ENCODE data around the gene ERC2. TPM values are rescaled to one million over a fixed set of nuclear protein-coding genes. Genes with fewer than 3 reads are reported as not detected.

Gene ERC2
- total RNA-seq, 1 experiment from 2014 or later = 0.90 TPM

- TF ChIP-seq, protein P1, sequence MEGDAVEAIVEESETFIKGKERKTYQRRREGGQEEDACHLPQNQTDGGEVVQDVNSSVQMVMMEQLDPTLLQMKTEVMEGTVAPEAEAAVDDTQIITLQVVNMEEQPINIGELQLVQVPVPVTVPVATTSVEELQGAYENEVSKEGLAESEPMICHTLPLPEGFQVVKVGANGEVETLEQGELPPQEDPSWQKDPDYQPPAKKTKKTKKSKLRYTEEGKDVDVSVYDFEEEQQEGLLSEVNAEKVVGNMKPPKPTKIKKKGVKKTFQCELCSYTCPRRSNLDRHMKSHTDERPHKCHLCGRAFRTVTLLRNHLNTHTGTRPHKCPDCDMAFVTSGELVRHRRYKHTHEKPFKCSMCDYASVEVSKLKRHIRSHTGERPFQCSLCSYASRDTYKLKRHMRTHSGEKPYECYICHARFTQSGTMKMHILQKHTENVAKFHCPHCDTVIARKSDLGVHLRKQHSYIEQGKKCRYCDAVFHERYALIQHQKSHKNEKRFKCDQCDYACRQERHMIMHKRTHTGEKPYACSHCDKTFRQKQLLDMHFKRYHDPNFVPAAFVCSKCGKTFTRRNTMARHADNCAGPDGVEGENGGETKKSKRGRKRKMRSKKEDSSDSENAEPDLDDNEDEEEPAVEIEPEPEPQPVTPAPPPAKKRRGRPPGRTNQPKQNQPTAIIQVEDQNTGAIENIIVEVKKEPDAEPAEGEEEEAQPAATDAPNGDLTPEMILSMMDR (conservative IDR thresholded peaks at IDR 0.05; ENCODE audit: low read depth, low read length) = no peak
- TF ChIP-seq EZH2 (IDR thresholded peaks at IDR 0.05; ENCODE audit: borderline replicate concordance, low read depth, low read length, poor library complexity, severe bottlenecking) = no peak
- DNase-seq (ENCODE audit: low spot score) = no peak
- no peak overlapping the region for H3K27ac ChIP-seq (ENCODE audit: low read depth, low read length, poor library complexity, severe bottlenecking)
- ChIA-PET POLR2A (ENCODE audit: low non-redundant PET) (no interaction called here), CTCF (no interaction called here)
- no peaks in the 10 kb centered on the region for H3K27me3 ChIP-seq (replicated peaks; ENCODE audit: insufficient read depth, low read depth, low read length, poor library complexity)
- no TSS peak for BruUV-seq (replicated peaks)
- no peaks in the 10 kb centered on the region for H3K9me3 ChIP-seq (ENCODE audit: low read depth, low read length, poor library complexity, severe bottlenecking)
- no peaks in the 10 kb centered on the region for H3K36me3 ChIP-seq (ENCODE audit: insufficient read depth, low read length, poor library complexity, severe bottlenecking)
- peaks cover 9% of the 10 kb centered on the region for H3K4me1 ChIP-seq (ENCODE audit: insufficient read depth, low read length, poor library complexity, severe bottlenecking)
- H3K4me3 ChIP-seq (ENCODE audit: low read depth, low read length, poor library complexity, severe bottlenecking) = no peak overlapping the region
- intact Hi-C loops (cut with micrococcal nuclease; ENCODE audit: unreplicated experiment) = no loop called here
Observed at GRCh38 chr3:55607844-55608243, 860.4 kb downstream of the ERC2 start.

- no peak for DNase-seq (ENCODE audit: low spot score)
- POLR2A ChIA-PET (ENCODE audit: low non-redundant PET) = no interaction called here
Observed at GRCh38 chr3:55607175-55607574, 861.1 kb downstream of the ERC2 start.

GRCh38 chr3:55605443-55606236, 862.6 kb downstream of the ERC2 start:
- intact Hi-C loops (cut with micrococcal nuclease; ENCODE audit: unreplicated experiment) = no loop called here
- TF ChIP-seq EZH2 (IDR thresholded peaks at IDR 0.05; ENCODE audit: borderline replicate concordance, low read depth, low read length, poor library complexity, severe bottlenecking) = no peak
- TF ChIP-seq, protein P1 (conservative IDR thresholded peaks at IDR 0.05; ENCODE audit: low read depth, low read length) = no peak
- H3K36me3 ChIP-seq (ENCODE audit: insufficient read depth, low read length, poor library complexity, severe bottlenecking) = no peaks in the 10 kb centered on the region
- H3K27ac ChIP-seq (ENCODE audit: low read depth, low read length, poor library complexity, severe bottlenecking) = no peak overlapping the region
- no peak overlapping the region for H3K4me3 ChIP-seq (ENCODE audit: low read depth, low read length, poor library complexity, severe bottlenecking)
- ChIA-PET CTCF (no interaction called here), POLR2A (ENCODE audit: low non-redundant PET) (no interaction called here)
- BruUV-seq (replicated peaks) = no TSS peak
- H3K4me1 ChIP-seq (ENCODE audit: insufficient read depth, low read length, poor library complexity, severe bottlenecking) = peaks cover 9% of the 10 kb centered on the region
- H3K9me3 ChIP-seq (ENCODE audit: low read depth, low read length, poor library complexity, severe bottlenecking) = no peaks in the 10 kb centered on the region
- H3K27me3 ChIP-seq (replicated peaks; ENCODE audit: insufficient read depth, low read depth, low read length, poor library complexity) = no peaks in the 10 kb centered on the region
- no peak for DNase-seq (ENCODE audit: low spot score)

More at GRCh38 chr3:55607175-55607574, 861.1 kb downstream of the ERC2 start:
- Histone ChIP-seq H3K36me3 (ENCODE audit: insufficient read depth, low read length, poor library complexity, severe bottlenecking) (no peaks in the 10 kb centered on the region), H3K9me3 (ENCODE audit: low read depth, low read length, poor library complexity, severe bottlenecking) (no peaks in the 10 kb centered on the region), H3K27me3 (replicated peaks; ENCODE audit: insufficient read depth, low read depth, low read length, poor library complexity) (no peaks in the 10 kb centered on the region), H3K27ac (ENCODE audit: low read depth, low read length, poor library complexity, severe bottlenecking) (no peak overlapping the region), H3K4me1 (ENCODE audit: insufficient read depth, low read length, poor library complexity, severe bottlenecking) (peaks cover 9% of the 10 kb centered on the region), H3K4me3 (ENCODE audit: low read depth, low read length, poor library complexity, severe bottlenecking) (no peak overlapping the region)
- CTCF ChIA-PET = no interaction called here
- no TSS peak for BruUV-seq (replicated peaks)
- intact Hi-C loops (cut with micrococcal nuclease; ENCODE audit: unreplicated experiment) = no loop called here
- TF ChIP-seq, protein P1 (conservative IDR thresholded peaks at IDR 0.05; ENCODE audit: low read depth, low read length) = no peak
- no peak for TF ChIP-seq EZH2 (IDR thresholded peaks at IDR 0.05; ENCODE audit: borderline replicate concordance, low read depth, low read length, poor library complexity, severe bottlenecking)

Measured in A673 (cell line).